GM21737 (cell line): ENCODE results near the gene CCNY.
"Not testable (repeated sequence)": the region's sequence is repeated elsewhere in the genome, so short reads cannot be mapped to it uniquely, and the experiment has no call there.

ENCODE experiments used
- ATAC-seq: cut with Tn5 transposase; IDR thresholded peaks from one replicate; pipeline ENCODE4 v1.9.1; 2021; ENCODE audit warnings: mild to moderate bottlenecking, moderate library complexity; ENCODE audit not compliant: unreplicated experiment

Gene CCNY

GRCh38 chr10:35400595-35401268 is 64.4 kb downstream of the CCNY start:
- no peak for ATAC-seq

DNA sequence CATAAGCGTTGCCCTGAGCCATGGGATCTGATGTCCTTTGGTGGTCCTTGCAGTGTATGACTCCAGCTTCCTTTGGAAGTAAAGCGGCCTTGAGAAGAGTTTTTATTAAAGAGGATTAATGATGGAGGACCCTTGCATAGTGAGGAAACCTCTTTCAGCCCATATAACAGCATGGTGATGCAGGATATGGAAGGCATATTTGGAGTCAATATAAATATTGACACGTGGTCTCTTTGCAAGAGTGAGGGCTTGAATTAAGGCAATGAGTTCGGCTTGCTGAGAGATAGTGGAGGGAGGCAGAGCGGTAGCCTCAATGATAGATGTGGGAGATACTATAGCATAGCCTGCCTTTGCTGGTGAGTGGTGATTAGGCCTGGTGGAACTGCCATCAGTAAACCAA is 67.2 kb downstream of the CCNY start:
- ATAC-seq, result not testable (repeated sequence)

DNA sequence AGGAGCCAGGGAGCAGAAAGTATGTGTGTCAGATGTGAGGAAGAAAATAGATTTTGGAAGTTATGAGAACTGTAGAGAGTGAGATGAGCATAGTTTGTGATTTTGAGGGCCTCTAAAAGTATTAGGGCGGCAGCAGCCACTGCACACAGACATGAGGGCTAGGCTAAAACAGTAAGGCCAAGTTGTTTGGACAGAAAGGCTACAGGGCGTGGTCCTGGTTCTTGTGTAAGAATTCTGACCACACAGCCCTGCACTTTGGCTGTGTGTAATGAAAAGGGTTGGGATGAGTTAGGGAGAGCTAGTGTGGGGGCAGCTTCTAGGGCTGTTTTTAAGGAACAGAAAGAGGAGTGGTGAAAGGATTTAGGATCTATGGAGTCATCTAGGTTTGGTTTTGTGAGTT is 67.8 kb downstream of the CCNY start:
- ATAC-seq, result not testable (repeated sequence)

DNA sequence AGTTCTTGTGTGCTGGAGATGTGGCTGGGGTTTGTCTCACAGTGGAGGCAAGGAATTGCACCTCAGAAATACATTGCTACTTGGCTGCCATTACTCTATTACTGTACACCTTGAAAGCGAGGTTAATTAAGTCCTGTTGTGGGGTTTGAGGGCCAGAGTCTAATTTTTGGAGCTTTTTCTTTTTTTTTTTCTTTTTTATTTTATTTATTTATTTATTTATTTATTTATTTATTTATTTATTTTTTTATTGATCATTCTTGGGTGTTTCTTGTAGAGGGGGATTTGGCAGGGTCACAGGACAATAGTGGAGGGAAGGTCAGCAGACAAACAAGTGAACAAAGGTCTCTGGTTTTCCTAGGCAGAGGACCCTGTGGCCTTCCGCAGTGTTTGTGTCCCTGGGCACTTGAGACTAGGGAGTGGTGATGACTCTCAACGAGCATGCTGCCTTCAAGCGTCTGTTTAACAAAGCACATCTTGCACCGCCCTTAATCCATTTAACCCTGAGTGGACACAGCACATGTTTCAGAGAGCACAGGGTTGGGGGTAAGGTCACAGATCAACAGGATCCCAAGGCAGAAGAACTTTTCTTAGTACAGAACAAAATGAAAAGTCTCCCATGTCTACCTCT is 69.8 kb downstream of the CCNY start:
- ATAC-seq, result not testable (repeated sequence)

DNA sequence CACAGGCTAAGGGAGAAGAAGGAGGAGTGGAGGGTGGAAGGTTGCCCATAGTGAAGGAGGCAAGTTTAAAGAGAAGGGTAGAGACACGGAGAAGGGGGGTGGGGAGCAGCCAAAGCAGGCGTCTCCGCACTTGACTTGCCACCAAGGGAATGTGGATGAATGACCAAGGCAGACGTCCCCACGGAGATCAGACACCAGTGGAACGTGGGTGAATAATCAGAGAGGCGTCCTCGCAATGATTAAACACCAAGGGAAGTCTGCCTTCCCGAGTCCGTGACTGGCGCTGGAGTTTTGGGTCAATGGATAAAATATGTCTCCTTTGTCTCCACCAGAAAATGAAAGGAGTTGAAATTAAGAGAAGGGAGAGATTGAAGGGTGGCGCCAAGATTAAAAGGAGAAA is 71.4 kb downstream of the CCNY start:
- ATAC-seq, result not testable (repeated sequence)

GRCh38 chr10:35409094-35409582 is 72.8 kb downstream of the CCNY start:
- ATAC-seq, result no peak

DNA sequence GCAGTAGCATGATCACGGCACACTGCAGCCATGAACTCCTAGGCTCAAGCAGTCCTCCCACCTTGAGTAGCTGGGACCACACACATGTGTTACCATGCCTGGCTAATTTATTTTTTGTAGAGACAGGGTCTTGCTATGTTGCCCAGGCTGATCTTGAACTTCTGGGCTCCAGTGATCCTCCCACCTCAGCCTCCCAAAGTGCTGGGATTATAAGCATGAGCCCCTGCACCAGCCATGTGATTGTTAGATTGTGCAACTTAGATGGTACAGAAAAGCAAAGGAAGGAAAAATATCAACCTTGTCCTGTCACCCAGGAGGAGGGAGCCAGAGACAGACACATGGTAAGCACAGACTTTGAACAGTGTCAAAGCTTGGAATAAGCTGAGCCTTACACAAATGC is 73.5 kb downstream of the CCNY start:
- ATAC-seq, result no peak

DNA sequence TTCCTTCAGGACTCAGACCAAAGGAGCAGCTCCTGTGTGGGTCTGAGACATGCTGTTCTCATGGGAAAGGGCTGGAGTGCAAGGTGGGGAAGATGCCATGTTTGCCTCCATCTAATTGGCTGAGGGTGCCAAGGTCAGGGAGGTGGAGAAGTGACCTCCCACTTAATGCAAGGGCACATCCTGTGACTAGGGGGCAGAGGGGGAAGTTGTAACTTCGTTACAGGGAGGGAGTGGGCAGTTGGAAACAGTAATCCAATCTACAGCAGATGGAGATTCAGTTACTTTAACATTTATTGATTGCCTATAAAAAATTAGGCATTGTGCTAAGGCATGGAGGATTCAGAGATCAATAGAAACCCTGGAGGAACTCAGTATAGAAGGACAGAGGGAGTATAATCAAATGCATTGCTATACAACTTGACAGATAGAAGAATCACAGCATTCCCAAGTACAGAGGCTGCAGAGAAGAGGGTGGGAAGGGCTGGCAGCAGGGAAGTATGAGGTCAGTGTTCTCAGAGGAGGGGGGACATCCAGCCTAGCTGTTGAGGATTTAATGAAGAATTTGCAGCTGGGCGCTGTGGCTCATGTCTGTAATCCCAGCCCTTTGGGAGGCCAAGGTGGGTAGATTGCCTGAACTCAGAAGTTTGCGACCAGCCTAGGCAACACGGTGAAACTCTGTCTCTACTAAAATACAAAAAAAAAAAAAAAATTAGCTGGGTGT is 75.9 kb downstream of the CCNY start:
- no peak for ATAC-seq

DNA sequence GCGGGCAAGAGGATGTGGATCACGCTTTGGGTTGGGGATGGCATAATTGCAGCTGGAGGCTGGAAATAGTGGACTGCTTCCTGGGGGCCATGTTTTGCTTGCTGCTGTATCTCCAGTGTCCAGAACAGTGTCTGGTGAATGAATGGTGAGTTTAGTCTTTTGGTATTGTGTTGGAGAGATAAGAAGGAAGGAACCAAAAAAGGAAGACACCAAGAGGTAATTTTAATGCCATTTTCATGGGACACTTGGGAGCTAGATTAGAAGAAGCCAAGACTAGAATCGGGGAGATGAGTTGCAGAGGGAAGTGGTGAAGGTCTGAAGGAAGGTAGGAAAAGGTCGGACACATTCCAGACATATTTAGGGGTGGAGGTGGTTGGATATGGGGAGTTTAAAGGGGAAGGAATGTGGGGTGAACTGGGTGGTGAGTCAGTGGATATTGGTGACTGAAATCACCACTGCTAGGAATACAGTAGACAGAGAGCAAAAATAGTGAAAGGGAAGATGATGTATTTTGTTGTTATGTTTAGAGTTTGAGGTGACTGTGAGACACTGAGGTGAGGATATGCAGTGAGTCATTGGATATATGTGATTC is 76.7 kb downstream of the CCNY start:
- ATAC-seq, result no peak

GRCh38 chr10:35413985-35414861 is 77.9 kb downstream of the CCNY start:
- no peak for ATAC-seq

DNA sequence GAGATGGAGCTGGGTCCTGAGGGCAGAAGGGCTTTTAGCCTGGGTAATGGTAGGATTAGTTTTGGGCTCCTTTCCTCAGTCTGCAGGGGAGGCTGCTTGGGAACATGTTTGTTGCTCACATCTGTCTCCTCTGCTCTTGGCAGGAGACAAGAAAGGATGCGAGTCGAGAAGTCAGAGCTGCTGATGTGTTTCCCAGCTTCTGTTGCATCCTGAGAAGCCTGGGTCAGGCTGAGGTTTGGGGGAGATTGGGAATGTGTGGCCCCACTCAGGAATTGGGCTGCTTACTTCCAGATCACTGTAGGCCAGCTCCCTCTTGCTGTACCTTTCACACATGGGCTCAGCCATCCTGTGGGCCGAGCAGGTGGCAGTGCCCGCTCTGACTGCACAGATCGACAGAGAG is 79.2 kb downstream of the CCNY start:
- ATAC-seq, result no peak

DNA sequence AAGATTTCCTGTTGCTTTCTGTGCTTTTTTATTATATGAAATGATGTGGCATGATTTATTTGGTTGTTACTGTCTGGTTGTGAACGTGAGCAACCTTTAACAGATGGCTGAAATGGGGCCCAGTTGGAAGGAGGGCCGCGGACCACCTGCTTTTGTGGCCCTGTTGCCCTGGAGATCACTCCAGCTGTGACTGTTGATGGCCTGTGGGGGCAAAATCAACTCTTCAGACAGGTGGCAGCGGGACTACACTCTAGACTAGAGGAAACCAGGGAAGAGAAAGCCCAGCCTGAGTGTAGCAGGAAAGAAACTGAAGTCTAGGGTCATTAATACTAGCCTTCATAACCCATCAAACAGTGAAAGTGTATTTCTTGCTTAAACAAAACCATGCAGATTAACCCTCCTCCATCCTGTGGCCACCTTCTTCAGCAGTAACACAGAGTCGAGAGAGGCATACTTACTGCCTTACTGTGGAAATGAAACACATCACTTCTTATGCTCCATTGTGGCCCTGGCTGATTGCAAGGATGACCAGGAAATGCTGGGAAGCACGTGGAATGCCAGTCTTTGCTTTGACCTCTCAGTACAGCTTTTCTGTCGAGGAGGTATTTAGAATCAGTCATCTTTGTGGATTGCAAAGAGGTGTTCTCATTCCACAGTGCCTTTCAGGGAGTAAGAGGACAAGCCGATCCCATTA is 80.5 kb downstream of the CCNY start:
- no peak for ATAC-seq

GRCh38 chr10:35417313-35417625 is 81.0 kb downstream of the CCNY start:
- ATAC-seq, result no peak

DNA sequence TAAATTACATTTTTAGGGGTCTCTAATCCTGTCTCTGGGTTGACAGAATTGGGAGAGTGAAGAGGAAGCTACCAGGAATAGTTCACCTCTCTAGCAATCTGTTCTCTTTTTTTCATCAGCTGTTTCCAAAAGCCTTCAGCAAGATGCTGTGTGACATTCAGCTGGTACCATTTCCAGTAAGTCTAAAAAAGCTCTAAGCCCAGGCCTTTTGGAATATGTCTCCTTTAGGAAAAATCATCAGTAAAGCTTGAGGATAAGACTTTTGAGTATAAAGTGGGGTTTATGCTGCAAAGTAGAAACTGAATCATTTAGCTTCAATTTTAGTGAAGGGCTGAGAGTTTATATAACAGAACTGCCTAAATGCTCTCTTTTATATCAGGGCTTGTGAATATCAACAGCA is 81.5 kb downstream of the CCNY start:
- ATAC-seq, result no peak

- not testable (repeated sequence) for ATAC-seq
These were observed 82.3 kb downstream of the CCNY start for GRCh38 chr10:35418580-35418979.

- no peak for ATAC-seq
These were observed 83.7 kb downstream of the CCNY start for GRCh38 chr10:35420044-35420443.

DNA sequence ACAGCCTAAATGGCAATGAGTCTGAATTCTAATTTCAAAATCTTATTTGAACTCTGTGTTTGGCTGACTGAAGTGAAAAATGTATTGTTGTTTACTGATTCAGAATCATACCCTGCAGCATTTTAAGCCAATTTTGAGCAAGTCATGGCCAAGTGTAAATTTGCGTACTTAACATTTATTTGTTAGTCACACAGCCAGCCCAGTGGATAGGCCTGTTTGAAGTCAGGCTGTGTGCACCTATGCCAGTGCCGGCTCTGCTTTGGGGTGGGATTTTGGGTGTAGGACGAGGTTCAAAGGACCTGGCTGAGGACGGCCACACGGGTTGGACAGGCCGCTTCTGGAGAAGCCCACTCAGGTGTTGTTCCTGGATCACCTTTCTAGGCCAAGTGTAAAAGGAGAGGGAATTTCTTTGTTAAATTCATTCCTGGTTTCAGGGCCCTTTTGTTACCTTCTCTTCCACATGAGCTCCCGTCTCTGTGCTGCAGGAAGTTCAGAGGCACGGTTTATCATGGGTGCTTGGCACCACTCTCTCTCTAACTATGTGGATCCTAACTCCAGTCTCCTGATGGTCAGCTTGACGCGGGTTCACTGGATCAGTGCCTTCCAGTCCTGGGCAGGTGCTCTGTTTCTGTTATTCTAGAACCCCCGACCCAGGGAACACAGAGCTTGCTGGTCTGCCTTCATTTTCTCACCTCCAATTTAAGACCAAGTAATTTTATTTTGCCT is 84.7 kb downstream of the CCNY start:
- no peak for ATAC-seq

DNA sequence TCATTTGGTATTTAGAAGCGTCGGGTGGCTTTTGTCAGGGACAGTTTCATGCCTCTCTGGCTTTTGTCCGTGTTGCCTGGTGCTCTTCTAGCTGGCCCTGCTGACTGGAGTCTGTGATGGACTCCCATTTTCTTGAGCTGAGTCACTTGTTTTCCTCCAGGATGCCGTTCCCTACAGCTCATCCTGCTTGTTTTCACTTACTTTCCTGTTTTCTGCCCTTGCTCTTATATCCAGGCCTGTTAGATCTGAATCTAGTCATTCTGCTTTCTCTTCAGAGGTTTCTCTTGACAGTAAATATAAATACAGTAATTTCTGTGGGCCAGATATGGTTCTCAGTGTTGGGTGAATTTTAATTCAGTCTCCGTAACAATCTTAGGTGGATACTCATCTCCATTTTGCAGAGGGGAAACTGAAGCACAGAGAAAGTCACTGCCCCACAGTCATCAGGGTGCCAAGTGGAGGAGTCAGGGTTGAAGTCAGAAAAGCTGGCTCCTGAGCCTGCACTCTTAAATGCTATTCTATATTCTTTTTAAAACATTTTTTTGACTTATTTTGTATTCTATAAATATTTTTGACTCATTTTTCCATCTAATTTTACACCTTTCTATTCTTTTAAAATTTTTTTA is 85.4 kb downstream of the CCNY start:
- ATAC-seq, result no peak

- ATAC-seq, result no peak
These were observed 85.9 kb downstream of the CCNY start for GRCh38 chr10:35422228-35422627.
